H9 (cell line): ENCODE data around the gene WNT8A. TPM values are rescaled to one million over a fixed set of nuclear protein-coding genes. Genes with fewer than 3 reads are reported as not detected.

ENCODE experiments used
- DNase-seq: peaks from one replicate; pipeline ENCODE4 v3.0.0-alpha.2; 2017
- H2AFZ ChIP-seq: one replicate; pipeline ENCODE4 v1.6.1; 2013; ENCODE audit warnings: mild to moderate bottlenecking, low read length, control low read depth, moderate library complexity
- H2AK5ac ChIP-seq: 2 replicates; pipeline ENCODE4 v1.6.1; 2013; ENCODE audit warnings: low read length, control low read depth, mixed read lengths; ENCODE audit not compliant: insufficient read length
- H2BK120ac ChIP-seq: one replicate; pipeline ENCODE4 v1.6.1; 2013; ENCODE audit warnings: low read depth, mild to moderate bottlenecking, low read length, control low read depth, inconsistent platforms; ENCODE audit not compliant: poor library complexity, severe bottlenecking
- H2BK12ac ChIP-seq: 2 replicates; pipeline ENCODE4 v1.6.1; 2013; ENCODE audit warnings: low read length, control low read depth, mixed read lengths, low read depth; ENCODE audit not compliant: insufficient read length
- H2BK15ac ChIP-seq: 2 replicates; pipeline ENCODE4 v1.6.1; 2013; ENCODE audit warnings: low read depth, low read length, control low read depth
- H2BK20ac ChIP-seq: one replicate; pipeline ENCODE4 v1.6.1; 2013; ENCODE audit warnings: low read depth, mild to moderate bottlenecking, low read length, control low read depth, inconsistent platforms; ENCODE audit not compliant: poor library complexity, severe bottlenecking
- H2BK5ac ChIP-seq: 2 replicates; pipeline ENCODE4 v1.6.1; 2013; ENCODE audit warnings: low read length, control low read depth, mixed read lengths; ENCODE audit not compliant: insufficient read length
- H3K14ac ChIP-seq: 2 replicates; pipeline ENCODE4 v1.6.1; 2013; ENCODE audit warnings: low read length, control low read depth; ENCODE audit not compliant: insufficient read depth
- H3K18ac ChIP-seq: 2 replicates; pipeline ENCODE4 v1.6.1; 2013; ENCODE audit warnings: low read depth, mild to moderate bottlenecking, mixed read lengths, low read length, control low read depth; ENCODE audit not compliant: insufficient read length
- H3K23ac ChIP-seq: 2 replicates; pipeline ENCODE4 v1.6.1; 2013; ENCODE audit warnings: low read length, control low read depth, mixed read lengths, low read depth; ENCODE audit not compliant: insufficient read length
- H3K23me2 ChIP-seq: 2 replicates; pipeline ENCODE4 v1.6.1; 2013; ENCODE audit warnings: low read depth, mild to moderate bottlenecking, mixed read lengths, low read length, control low read depth; ENCODE audit not compliant: insufficient read length, poor library complexity, severe bottlenecking
- H3K27ac ChIP-seq: 2 replicates; pipeline ENCODE4 v1.5.1; 2013; ENCODE audit warnings: low read length, control low read depth, mixed read lengths, low read depth; ENCODE audit not compliant: insufficient read length
- H3K27me3 ChIP-seq: 2 replicates; pipeline ENCODE4 v1.6.1; 2013; ENCODE audit warnings: low read length, control low read depth, inconsistent platforms; ENCODE audit not compliant: insufficient read depth
- H3K4ac ChIP-seq: 2 replicates; pipeline ENCODE4 v1.6.1; 2013; ENCODE audit warnings: low read depth, mild to moderate bottlenecking, control low read depth, inconsistent platforms, low read length, moderate library complexity
- H3K4me1 ChIP-seq: 2 replicates; pipeline ENCODE4 v1.6.1; 2013; ENCODE audit warnings: low read length, control low read depth, inconsistent platforms; ENCODE audit not compliant: insufficient read depth
- H3K4me2 ChIP-seq: 2 replicates; pipeline ENCODE4 v1.6.1; 2013; ENCODE audit warnings: low read length, control low read depth, mixed read lengths; ENCODE audit not compliant: insufficient read length, insufficient read depth
- H3K56ac ChIP-seq: 2 replicates; pipeline ENCODE4 v1.6.1; 2013; ENCODE audit warnings: low read depth, mild to moderate bottlenecking, mixed read lengths, low read length, control low read depth; ENCODE audit not compliant: insufficient read length
- H3K79me1 ChIP-seq: 2 replicates; pipeline ENCODE4 v1.6.1; 2013; ENCODE audit warnings: low read depth, mild to moderate bottlenecking, moderate library complexity, low read length, control low read depth, inconsistent platforms; ENCODE audit not compliant: insufficient read depth, poor library complexity, severe bottlenecking
- H3K79me2 ChIP-seq: 2 replicates; pipeline ENCODE4 v1.6.1; 2013; ENCODE audit warnings: low read length, control low read depth, inconsistent platforms; ENCODE audit not compliant: insufficient read depth
- H3K9ac ChIP-seq: 2 replicates; pipeline ENCODE4 v1.6.1; 2013; ENCODE audit warnings: low read length, control low read depth, mixed read lengths; ENCODE audit not compliant: insufficient read length; ENCODE audit errors: extremely low read depth
- H3K9me3 ChIP-seq: one replicate; pipeline ENCODE4 v1.6.1; 2013; ENCODE audit warnings: low read depth, low read length, inconsistent platforms; ENCODE audit not compliant: control insufficient read depth
- H3T11ph ChIP-seq: one replicate; pipeline ENCODE4 v1.6.1; 2013; ENCODE audit warnings: mild to moderate bottlenecking, low read length, control low read depth, inconsistent platforms
- H4K20me1 ChIP-seq: one replicate; pipeline ENCODE4 v1.6.1; 2013; ENCODE audit not compliant: control insufficient read depth, insufficient read length, insufficient read depth
- H4K5ac ChIP-seq: 2 replicates; pipeline ENCODE4 v1.6.1; 2013; ENCODE audit warnings: low read depth, mild to moderate bottlenecking, mixed read lengths, low read length, control low read depth; ENCODE audit not compliant: insufficient read length
- H4K8ac ChIP-seq: replicated peaks from 2 replicates; pipeline ENCODE4 v1.6.1; 2013; ENCODE audit warnings: low read length, control low read depth, mixed read lengths, low read depth; ENCODE audit not compliant: insufficient read length
- H4K91ac ChIP-seq: 2 replicates; pipeline ENCODE4 v1.6.1; 2013; ENCODE audit warnings: low read depth, mild to moderate bottlenecking, moderate library complexity, mixed read lengths, low read length, control low read depth; ENCODE audit not compliant: insufficient read length
- H3K27ac Mint-ChIP-seq, 3 experiments: 2 replicates in 2 of 3; 3 replicates in 1 of 3; pipeline ENCODE4 v1.8.0; 2020 to 2021; ENCODE audit warnings: mixed read lengths in 3 of 3, mild to moderate bottlenecking in 1 of 3, moderate library complexity in 1 of 3
- H3K27me3 Mint-ChIP-seq: 2 replicates; pipeline ENCODE4 v1.8.0; 2021; ENCODE audit warnings: low read depth, mild to moderate bottlenecking, moderate library complexity, mixed read lengths
- H3K36me3 Mint-ChIP-seq, 3 experiments: 2 replicates in 2 of 3; 3 replicates in 1 of 3; pipeline ENCODE4 v1.8.0; 2020 to 2021; ENCODE audit warnings: low read depth in 3 of 3, mixed read lengths in 3 of 3; ENCODE audit not compliant: insufficient read depth in 1 of 3
- H3K4me1 Mint-ChIP-seq, 2 experiments: 2 replicates each; pipeline ENCODE4 v1.8.0; 2020; ENCODE audit warnings: mixed read lengths in 2 of 2
- H3K4me3 Mint-ChIP-seq, 2 experiments: 2 replicates in 1 of 2; 3 replicates in 1 of 2; pipeline ENCODE4 v1.8.0; 2020 to 2021; ENCODE audit warnings: mild to moderate bottlenecking in 2 of 2, mixed read lengths in 2 of 2, moderate library complexity in 1 of 2
- H3K9me3 Mint-ChIP-seq, 2 experiments: 2 replicates in 1 of 2; 3 replicates in 1 of 2; pipeline ENCODE4 v1.8.0; 2020; ENCODE audit warnings: mild to moderate bottlenecking in 2 of 2, mixed read lengths in 2 of 2, moderate library complexity in 1 of 2
- WGBS: extraction: QIAGEN DNeasy Blood & Tissue Kit; methylation state at CpG from one replicate; pipeline ENCODE4 v1.1.7; 2013; ENCODE audit warnings: missing lambda C conversion rate, low lambda C conversion rate, mixed read lengths; ENCODE audit not compliant: insufficient read length; ENCODE audit errors: extremely low coverage; 5-methylcytosine and 5-hydroxymethylcytosine counted together
- total RNA-seq: library from RNA; stranded (reverse); gene quantifications from 2 replicates; pipeline ENCODE4 v1.2.1, GENCODE V29; 2021
- TF ChIP-seq, protein P1 (sequence below): fragments of 200-600 bp; sonication (generic); conservative IDR thresholded peaks from 3 replicates; pipeline ENCODE4 v1.8.0; 2021; ENCODE audit warnings: antibody characterized with exemption, mild to moderate bottlenecking

Gene WNT8A
- total RNA-seq, 1 experiment from 2014 or later = 0.33 TPM

- no peak overlapping the region for H3K56ac ChIP-seq
- TF ChIP-seq, protein P1, sequence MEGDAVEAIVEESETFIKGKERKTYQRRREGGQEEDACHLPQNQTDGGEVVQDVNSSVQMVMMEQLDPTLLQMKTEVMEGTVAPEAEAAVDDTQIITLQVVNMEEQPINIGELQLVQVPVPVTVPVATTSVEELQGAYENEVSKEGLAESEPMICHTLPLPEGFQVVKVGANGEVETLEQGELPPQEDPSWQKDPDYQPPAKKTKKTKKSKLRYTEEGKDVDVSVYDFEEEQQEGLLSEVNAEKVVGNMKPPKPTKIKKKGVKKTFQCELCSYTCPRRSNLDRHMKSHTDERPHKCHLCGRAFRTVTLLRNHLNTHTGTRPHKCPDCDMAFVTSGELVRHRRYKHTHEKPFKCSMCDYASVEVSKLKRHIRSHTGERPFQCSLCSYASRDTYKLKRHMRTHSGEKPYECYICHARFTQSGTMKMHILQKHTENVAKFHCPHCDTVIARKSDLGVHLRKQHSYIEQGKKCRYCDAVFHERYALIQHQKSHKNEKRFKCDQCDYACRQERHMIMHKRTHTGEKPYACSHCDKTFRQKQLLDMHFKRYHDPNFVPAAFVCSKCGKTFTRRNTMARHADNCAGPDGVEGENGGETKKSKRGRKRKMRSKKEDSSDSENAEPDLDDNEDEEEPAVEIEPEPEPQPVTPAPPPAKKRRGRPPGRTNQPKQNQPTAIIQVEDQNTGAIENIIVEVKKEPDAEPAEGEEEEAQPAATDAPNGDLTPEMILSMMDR = no peak
- no peak overlapping the region for H3T11ph ChIP-seq
- Mint-ChIP-seq H3K27me3 (peaks cover 8% of the 10 kb centered on the region; the same call in 1 of the 2 replicates), H3K36me3 (no peaks in the 10 kb centered on the region), H3K27ac (no peak overlapping the region), H3K4me1 (peaks cover 2% of the 10 kb centered on the region in 2 experiments; a peak in 3 of 4 replicates), H3K9me3 (no peaks in the 10 kb centered on the region; a peak in 1 of 5 replicates), H3K4me3 (no peak overlapping the region)
- H2BK5ac ChIP-seq = no peak overlapping the region
- H3K27me3 ChIP-seq = no peaks in the 10 kb centered on the region
- H3K18ac ChIP-seq = no peak overlapping the region
- no peak overlapping the region for H2BK15ac ChIP-seq
- no peak overlapping the region for H3K4me2 ChIP-seq
- no peak overlapping the region for H2BK12ac ChIP-seq
- H2BK20ac ChIP-seq = no peak overlapping the region
- H4K5ac ChIP-seq = no peak overlapping the region
- no peak overlapping the region for H4K91ac ChIP-seq
- no peak for DNase-seq
- no peaks in the 10 kb centered on the region for H3K9me3 ChIP-seq
- H3K4me1 ChIP-seq = no peaks in the 10 kb centered on the region
- H4K8ac ChIP-seq = no peak overlapping the region
- no peak overlapping the region for H3K27ac ChIP-seq
- no peaks in the 10 kb centered on the region for H3K79me1 ChIP-seq
- no peaks in the 10 kb centered on the region for H3K79me2 ChIP-seq
- H2AK5ac ChIP-seq = no peak overlapping the region
- no peak overlapping the region for H2AFZ ChIP-seq
- H3K23me2 ChIP-seq = no peaks in the 10 kb centered on the region
- H3K14ac ChIP-seq = no peak overlapping the region
- no peak overlapping the region for H3K23ac ChIP-seq
- no peak overlapping the region for H3K4ac ChIP-seq
- H2BK120ac ChIP-seq = no peak overlapping the region
- no CpG with 5 or more reads among the region's 6 CpGs for WGBS
- H3K9ac ChIP-seq = no peak overlapping the region
- H4K20me1 ChIP-seq = no peaks in the 10 kb centered on the region
Observed at GRCh38 chr5:138129347-138129746, 45.5 kb downstream of the WNT8A start.
